K562 (cell line): ENCODE data around the gene EIF3K. TPM values are rescaled to one million over a fixed set of nuclear protein-coding genes. Genes with fewer than 3 reads are reported as not detected.

Experiments used
- BCLAF1 ChIP-seq, 2 experiments: fragments of 450-650 bp in 1 of 2; IDR thresholded peaks; 2 replicates each; pipeline ENCODE4 v1.6.1; 2011 to 2017; ENCODE audit warnings: low read depth in 2 of 2, antibody characterized with exemption in 1 of 2, borderline replicate concordance in 1 of 2, low read length in 1 of 2, mild to moderate bottlenecking in 1 of 2, mixed read lengths in 1 of 2; ENCODE audit not compliant: control insufficient read depth in 1 of 2
- BRF1 ChIP-seq: IDR thresholded peaks from 3 replicates; pipeline ENCODE4 v1.6.1; 2011; ENCODE audit warnings: borderline replicate concordance, mild to moderate bottlenecking; ENCODE audit not compliant: insufficient read length; ENCODE audit errors: extremely low read depth
- ELK1 ChIP-seq: sonication (generic); formaldehyde crosslinking; IDR thresholded peaks from 2 replicates; pipeline ENCODE4 v1.8.1; 2022; ENCODE audit warnings: missing genetic modification reagents
- FIP1L1 ChIP-seq: fragments of 200-400 bp; formaldehyde crosslinking; IDR thresholded peaks from 2 replicates; pipeline ENCODE4 v1.6.1; 2018; ENCODE audit warnings: mild to moderate bottlenecking, low read depth, low read length; ENCODE audit not compliant: poor library complexity, severe bottlenecking
- HDAC8 ChIP-seq: fragments of 450-650 bp; IDR thresholded peaks from 2 replicates; pipeline ENCODE4 v1.6.1; 2016; ENCODE audit warnings: mild to moderate bottlenecking, missing genetic modification characterization, moderate library complexity, missing compliant biosample characterization
- HMGN3 ChIP-seq: IDR thresholded peaks from 2 replicates; pipeline ENCODE4 v1.6.1; 2011; ENCODE audit warnings: borderline replicate concordance, low read depth, mild to moderate bottlenecking, mixed read lengths, low read length; ENCODE audit not compliant: insufficient read length; ENCODE audit errors: extremely low read depth
- KLF16 ChIP-seq: IDR thresholded peaks from 2 replicates; pipeline ENCODE4 v1.6.1; 2016; ENCODE audit warnings: antibody characterized with exemption
- SIN3A ChIP-seq, 2 experiments: fragments of 150-350 bp in 1 of 2; IDR thresholded peaks; 2 replicates each; pipeline ENCODE4 v1.6.1; 2011 to 2016; ENCODE audit warnings: borderline replicate concordance in 2 of 2, low read depth in 2 of 2, low read length in 2 of 2, mild to moderate bottlenecking in 2 of 2, moderate library complexity in 2 of 2; ENCODE audit not compliant: control insufficient read depth in 1 of 2
- SNIP1 ChIP-seq: fragments of 450-650 bp; IDR thresholded peaks from 2 replicates; pipeline ENCODE4 v1.7.1; 2017; ENCODE audit warnings: low read depth, mild to moderate bottlenecking
- TBL1XR1 ChIP-seq, 2 experiments: IDR thresholded peaks; 2 replicates each; pipeline ENCODE4 v1.6.1; 2012; ENCODE audit warnings: improper control_type of control experiment in 2 of 2, low read length in 2 of 2, mild to moderate bottlenecking in 1 of 2
- THRA ChIP-seq: fragments of 450-650 bp; IDR thresholded peaks from 2 replicates; pipeline ENCODE4 v1.6.1; 2017; ENCODE audit warnings: mild to moderate bottlenecking, moderate library complexity
- ZNF778 ChIP-seq: fragments of 450-650 bp; formaldehyde crosslinking; IDR thresholded peaks from 2 replicates; pipeline ENCODE4 v1.4.0; 2020; ENCODE audit warnings: mild to moderate bottlenecking, moderate library complexity
- polyA plus RNA-seq, 8 experiments: library from polyadenylated mRNA; depleted of rRNA in 4 of 8; stranded (reverse) in 5 of 8; unstranded in 3 of 8; fragments of >200 nt; fragmentation: Nextera tagmentation in 2 of 8; fragmentation: Illumina TruSeq in 1 of 8; extraction: Ambion mirVana in 2 of 8; extraction: Trizol in 1 of 8; gene quantifications; 2 replicates each; pipeline versions ENCODE4 v1.2.1 to v1.2.3, GENCODE V29; 2011 to 2014; ENCODE audit warnings: inconsistent platforms in 1 of 8, missing spikeins in 1 of 8
- total RNA-seq, 7 experiments: library from RNA; depleted of rRNA in 6 of 7; stranded (reverse); fragments of >200 nt in 6 of 7; fragmentation: Illumina TruSeq in 2 of 7; extraction: Trizol in 2 of 7; gene quantifications; 2 replicates each; pipeline versions ENCODE4 v1.2.1 to v1.2.3, GENCODE V29; 2011 to 2021; ENCODE audit warnings: low replicate concordance in 1 of 7
- TF ChIP-seq, protein P1 (sequence below): fragments of 250-450 bp; sonication (Bioruptor Pico); IDR thresholded peaks from 2 replicates; pipeline ENCODE4 v1.8.0; 2022; ENCODE audit warnings: moderate library complexity, mild to moderate bottlenecking, inconsistent platforms
- TF ChIP-seq, protein P2 (sequence below): sonication (generic); formaldehyde crosslinking; IDR thresholded peaks from 2 replicates; pipeline ENCODE4 v1.8.1; 2023; ENCODE audit warnings: missing genetic modification reagents, mild to moderate bottlenecking, borderline replicate concordance

EIF3K gene
- total and polyA plus RNA-seq, 9 of the 15 experiments (the other 6 are each of a cell fraction or from before 2014, with no cell fraction given): 387 to 1,827 (median 733) TPM

DNA sequence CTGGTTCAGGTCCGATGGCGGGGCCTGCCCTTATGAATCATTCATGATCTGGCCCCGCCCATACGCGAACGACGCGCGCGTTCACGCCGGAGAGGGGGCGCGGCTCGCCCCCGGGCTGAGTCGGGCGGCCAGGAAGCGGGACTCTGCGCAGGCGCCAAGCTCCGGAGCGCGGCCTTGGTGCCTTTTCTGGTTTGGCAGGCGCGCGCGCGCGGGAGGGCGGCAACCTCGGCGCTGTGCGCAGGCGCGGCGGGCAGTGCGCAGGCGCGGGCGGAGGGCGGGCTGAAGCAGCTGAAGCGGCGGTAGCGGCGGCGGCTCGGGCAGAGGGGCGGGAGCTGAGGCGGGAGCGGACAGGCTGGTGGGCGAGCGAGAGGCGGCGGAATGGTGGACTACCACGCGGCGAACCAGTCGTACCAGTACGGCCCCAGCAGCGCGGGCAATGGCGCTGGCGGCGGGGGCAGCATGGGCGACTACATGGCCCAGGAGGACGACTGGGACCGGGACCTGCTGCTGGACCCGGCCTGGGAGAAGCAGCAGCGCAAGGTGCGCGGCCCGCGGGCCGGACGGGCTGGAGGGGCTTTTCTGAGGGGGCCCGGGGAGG, 28.5 kb downstream of the EIF3K start, which contains the start of gene ACTN4 (continued):
- no peak for TF ChIP-seq SNIP1
- TF ChIP-seq, protein P1, sequence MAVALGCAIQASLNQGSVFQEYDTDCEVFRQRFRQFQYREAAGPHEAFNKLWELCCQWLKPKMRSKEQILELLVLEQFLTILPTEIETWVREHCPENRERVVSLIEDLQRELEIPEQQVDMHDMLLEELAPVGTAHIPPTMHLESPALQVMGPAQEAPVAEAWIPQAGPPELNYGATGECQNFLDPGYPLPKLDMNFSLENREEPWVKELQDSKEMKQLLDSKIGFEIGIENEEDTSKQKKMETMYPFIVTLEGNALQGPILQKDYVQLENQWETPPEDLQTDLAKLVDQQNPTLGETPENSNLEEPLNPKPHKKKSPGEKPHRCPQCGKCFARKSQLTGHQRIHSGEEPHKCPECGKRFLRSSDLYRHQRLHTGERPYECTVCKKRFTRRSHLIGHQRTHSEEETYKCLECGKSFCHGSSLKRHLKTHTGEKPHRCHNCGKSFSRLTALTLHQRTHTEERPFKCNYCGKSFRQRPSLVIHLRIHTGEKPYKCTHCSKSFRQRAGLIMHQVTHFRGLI: no peak
- TF ChIP-seq KLF16: no peak
- no peak for TF ChIP-seq HMGN3
- TF ChIP-seq SIN3A (IDR thresholded peaks at IDR 0.05; ENCODE audit: borderline replicate concordance in 2 of 2, control insufficient read depth in 1 of 2, low read depth in 2 of 2, low read length in 2 of 2): peak; percentile 77 to 78; a peak in 2 of 4 replicates
- no peak for TF ChIP-seq THRA
- no peak for TF ChIP-seq BRF1
- TF ChIP-seq TBL1XR1 (IDR thresholded peaks at IDR 0.05; ENCODE audit: low read length in 2 of 2): no peak
- TF ChIP-seq, protein P2, sequence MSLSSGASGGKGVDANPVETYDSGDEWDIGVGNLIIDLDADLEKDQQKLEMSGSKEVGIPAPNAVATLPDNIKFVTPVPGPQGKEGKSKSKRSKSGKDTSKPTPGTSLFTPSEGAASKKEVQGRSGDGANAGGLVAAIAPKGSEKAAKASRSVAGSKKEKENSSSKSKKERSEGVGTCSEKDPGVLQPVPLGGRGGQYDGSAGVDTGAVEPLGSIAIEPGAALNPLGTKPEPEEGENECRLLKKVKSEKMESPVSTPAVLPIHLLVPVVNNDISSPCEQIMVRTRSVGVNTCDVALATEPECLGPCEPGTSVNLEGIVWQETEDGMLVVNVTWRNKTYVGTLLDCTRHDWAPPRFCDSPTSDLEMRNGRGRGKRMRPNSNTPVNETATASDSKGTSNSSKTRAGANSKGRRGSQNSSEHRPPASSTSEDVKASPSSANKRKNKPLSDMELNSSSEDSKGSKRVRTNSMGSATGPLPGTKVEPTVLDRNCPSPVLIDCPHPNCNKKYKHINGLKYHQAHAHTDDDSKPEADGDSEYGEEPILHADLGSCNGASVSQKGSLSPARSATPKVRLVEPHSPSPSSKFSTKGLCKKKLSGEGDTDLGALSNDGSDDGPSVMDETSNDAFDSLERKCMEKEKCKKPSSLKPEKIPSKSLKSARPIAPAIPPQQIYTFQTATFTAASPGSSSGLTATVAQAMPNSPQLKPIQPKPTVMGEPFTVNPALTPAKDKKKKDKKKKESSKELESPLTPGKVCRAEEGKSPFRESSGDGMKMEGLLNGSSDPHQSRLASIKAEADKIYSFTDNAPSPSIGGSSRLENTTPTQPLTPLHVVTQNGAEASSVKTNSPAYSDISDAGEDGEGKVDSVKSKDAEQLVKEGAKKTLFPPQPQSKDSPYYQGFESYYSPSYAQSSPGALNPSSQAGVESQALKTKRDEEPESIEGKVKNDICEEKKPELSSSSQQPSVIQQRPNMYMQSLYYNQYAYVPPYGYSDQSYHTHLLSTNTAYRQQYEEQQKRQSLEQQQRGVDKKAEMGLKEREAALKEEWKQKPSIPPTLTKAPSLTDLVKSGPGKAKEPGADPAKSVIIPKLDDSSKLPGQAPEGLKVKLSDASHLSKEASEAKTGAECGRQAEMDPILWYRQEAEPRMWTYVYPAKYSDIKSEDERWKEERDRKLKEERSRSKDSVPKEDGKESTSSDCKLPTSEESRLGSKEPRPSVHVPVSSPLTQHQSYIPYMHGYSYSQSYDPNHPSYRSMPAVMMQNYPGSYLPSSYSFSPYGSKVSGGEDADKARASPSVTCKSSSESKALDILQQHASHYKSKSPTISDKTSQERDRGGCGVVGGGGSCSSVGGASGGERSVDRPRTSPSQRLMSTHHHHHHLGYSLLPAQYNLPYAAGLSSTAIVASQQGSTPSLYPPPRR (CRISPR knock-in tag): no peak
- TF ChIP-seq HDAC8 (tag): peak; percentile 66; the same call in 1 of the 2 replicates
- TF ChIP-seq BCLAF1 (IDR thresholded peaks at IDR 0.05; ENCODE audit: borderline replicate concordance in 1 of 2, control insufficient read depth in 1 of 2, low read depth in 2 of 2, low read length in 1 of 2): no peak
- TF ChIP-seq ELK1 (CRISPR knock-in tag): no peak
- TF ChIP-seq ZNF778 (CRISPR knock-in tag): no peak
- no peak for TF ChIP-seq FIP1L1
